ENCODE data around the gene PRDM10. TPM values are rescaled to one million over a fixed set of nuclear protein-coding genes. Genes with fewer than 3 reads are reported as not detected.

Gene PRDM10
- total RNA-seq, 1 experiment from 2014 or later = 18.9 TPM

GRCh38 chr11:129965248-129965647, 37.4 kb downstream of the PRDM10 start:
- Mint-ChIP-seq H3K4me3 (no peak overlapping the region), H3K27ac (no peak overlapping the region), H3K9me3 (no peaks in the 10 kb centered on the region), H3K36me3 (peaks cover 3% of the 10 kb centered on the region; the same call in 1 of the 2 replicates), H3K4me1 (no peaks in the 10 kb centered on the region), H3K27me3 (ENCODE audit: low read depth) (no peaks in the 10 kb centered on the region)
- ATAC-seq (0 out of 2 replicates have a peak, but pooled peaks have one; percentile 36), DNase-seq (ENCODE audit: low spot score) (no peak)
- TF ChIP-seq, protein P1, sequence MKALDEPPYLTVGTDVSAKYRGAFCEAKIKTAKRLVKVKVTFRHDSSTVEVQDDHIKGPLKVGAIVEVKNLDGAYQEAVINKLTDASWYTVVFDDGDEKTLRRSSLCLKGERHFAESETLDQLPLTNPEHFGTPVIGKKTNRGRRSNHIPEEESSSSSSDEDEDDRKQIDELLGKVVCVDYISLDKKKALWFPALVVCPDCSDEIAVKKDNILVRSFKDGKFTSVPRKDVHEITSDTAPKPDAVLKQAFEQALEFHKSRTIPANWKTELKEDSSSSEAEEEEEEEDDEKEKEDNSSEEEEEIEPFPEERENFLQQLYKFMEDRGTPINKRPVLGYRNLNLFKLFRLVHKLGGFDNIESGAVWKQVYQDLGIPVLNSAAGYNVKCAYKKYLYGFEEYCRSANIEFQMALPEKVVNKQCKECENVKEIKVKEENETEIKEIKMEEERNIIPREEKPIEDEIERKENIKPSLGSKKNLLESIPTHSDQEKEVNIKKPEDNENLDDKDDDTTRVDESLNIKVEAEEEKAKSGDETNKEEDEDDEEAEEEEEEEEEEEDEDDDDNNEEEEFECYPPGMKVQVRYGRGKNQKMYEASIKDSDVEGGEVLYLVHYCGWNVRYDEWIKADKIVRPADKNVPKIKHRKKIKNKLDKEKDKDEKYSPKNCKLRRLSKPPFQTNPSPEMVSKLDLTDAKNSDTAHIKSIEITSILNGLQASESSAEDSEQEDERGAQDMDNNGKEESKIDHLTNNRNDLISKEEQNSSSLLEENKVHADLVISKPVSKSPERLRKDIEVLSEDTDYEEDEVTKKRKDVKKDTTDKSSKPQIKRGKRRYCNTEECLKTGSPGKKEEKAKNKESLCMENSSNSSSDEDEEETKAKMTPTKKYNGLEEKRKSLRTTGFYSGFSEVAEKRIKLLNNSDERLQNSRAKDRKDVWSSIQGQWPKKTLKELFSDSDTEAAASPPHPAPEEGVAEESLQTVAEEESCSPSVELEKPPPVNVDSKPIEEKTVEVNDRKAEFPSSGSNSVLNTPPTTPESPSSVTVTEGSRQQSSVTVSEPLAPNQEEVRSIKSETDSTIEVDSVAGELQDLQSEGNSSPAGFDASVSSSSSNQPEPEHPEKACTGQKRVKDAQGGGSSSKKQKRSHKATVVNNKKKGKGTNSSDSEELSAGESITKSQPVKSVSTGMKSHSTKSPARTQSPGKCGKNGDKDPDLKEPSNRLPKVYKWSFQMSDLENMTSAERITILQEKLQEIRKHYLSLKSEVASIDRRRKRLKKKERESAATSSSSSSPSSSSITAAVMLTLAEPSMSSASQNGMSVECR (CRISPR knock-in tag; IDR thresholded peaks at IDR 0.05; ENCODE audit: borderline replicate concordance) = no peak
- CTCF ChIA-PET = no interaction called here
- POLR2A ChIA-PET = interaction anchor here (0.6 kb wide), 1 partner anchor 100 kb away, joined by 4 read pairs; no protein-coding TSS in a partner anchor

DNA sequence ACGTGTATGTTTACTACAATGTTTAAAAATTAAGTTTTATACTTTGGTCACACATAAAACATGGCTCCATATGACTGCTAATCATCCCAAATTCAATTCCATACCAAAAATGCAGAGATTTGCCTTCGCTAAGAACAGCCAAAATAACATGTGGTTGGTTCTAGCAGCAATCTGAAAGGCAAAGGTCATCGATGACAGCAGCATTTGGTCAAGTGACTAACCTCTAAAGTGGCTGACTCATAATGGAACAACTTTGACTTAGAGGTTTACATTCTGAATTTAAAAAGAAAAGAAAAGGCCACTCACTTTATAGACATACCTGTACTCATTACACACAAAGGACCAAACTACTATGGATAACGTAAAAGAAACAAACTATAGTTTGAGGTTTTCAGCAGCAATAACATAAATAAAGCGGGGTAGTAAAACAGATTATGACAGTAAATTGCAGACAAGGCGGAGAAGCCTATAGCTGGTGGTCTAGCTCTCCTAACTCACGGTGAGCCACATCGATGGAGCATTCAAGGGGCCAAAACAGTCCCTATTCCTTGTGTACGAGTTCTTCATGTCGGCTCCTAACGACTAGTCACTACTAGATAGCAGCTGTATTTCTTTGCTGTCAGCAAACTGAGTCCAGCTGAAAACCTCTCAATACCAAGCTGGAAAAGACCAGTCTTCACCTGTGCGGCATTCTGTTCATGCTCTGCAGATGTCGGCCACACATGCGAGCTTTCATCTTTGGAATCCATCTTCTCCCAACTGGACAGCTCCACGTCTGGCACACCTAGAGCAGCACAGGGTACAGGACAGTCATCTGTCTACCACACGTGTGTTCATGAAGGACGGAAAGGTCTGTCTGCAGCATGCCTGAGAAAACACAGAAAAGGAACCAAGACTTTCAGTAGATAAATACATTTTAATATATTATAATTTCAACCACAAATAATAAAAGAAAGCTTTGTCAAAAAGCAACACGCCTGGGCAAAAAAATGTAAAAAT, 42.1 kb downstream of the PRDM10 start:
- H3K27ac Mint-ChIP-seq = no peak overlapping the region
- no peak for TF ChIP-seq NR3C1 (CRISPR knock-in tag; conservative IDR thresholded peaks at IDR 0.05; ENCODE audit: low read depth)
- no peak for TF ChIP-seq ZNF281 (CRISPR knock-in tag; IDR thresholded peaks at IDR 0.05)
- TF ChIP-seq ATF6 (CRISPR knock-in tag; IDR thresholded peaks at IDR 0.05) = no peak
- TF ChIP-seq ZNF512 (CRISPR knock-in tag; IDR thresholded peaks at IDR 0.05; ENCODE audit: borderline replicate concordance) = no peak
- no peak for TF ChIP-seq HMGXB4 (CRISPR knock-in tag; IDR thresholded peaks at IDR 0.05)
- TF ChIP-seq, protein P2, sequence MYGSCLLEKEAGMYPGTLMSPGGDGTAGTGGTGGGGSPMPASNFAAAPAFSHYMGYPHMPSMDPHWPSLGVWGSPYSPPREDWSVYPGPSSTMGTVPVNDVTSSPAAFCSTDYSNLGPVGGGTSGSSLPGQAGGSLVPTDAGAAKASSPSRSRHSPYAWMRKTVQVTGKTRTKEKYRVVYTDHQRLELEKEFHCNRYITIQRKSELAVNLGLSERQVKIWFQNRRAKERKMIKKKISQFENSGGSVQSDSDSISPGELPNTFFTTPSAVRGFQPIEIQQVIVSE (CRISPR knock-in tag; IDR thresholded peaks at IDR 0.05; ENCODE audit: borderline replicate concordance) = no peak
- TF ChIP-seq USF2 (CRISPR knock-in tag; IDR thresholded peaks at IDR 0.05) = no peak
- TF ChIP-seq, protein P3, sequence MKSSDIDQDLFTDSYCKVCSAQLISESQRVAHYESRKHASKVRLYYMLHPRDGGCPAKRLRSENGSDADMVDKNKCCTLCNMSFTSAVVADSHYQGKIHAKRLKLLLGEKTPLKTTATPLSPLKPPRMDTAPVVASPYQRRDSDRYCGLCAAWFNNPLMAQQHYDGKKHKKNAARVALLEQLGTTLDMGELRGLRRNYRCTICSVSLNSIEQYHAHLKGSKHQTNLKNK (CRISPR knock-in tag; IDR thresholded peaks at IDR 0.05) = no peak
- no peak for TF ChIP-seq NFYB (CRISPR knock-in tag; conservative IDR thresholded peaks at IDR 0.05; ENCODE audit: low read depth)
- no peak for TF ChIP-seq JAZF1 (CRISPR knock-in tag; IDR thresholded peaks at IDR 0.05)
- TF ChIP-seq FOXP4 (CRISPR knock-in tag; IDR thresholded peaks at IDR 0.05) = no peak
- peaks cover 23% of the 10 kb centered on the region for H3K36me3 Mint-ChIP-seq
- POLR2A ChIA-PET = no interaction called here
- no peaks in the 10 kb centered on the region for H3K9me3 Mint-ChIP-seq
- CTCF ChIA-PET = interaction anchor here (1.4 to 2.0 kb wide), 2 partner anchors 172 to 186 kb away, joined by 3 to 6 read pairs; no protein-coding TSS in a partner anchor
- no peak for DNase-seq (ENCODE audit: low spot score)
- no peaks in the 10 kb centered on the region for H3K4me1 Mint-ChIP-seq
- H3K27me3 Mint-ChIP-seq (ENCODE audit: low read depth) = no peaks in the 10 kb centered on the region
- ATAC-seq = no peak
- no peak overlapping the region for H3K4me3 Mint-ChIP-seq
